Measurements from ENCODE around the gene NPAS3.

Gene NPAS3

DNA sequence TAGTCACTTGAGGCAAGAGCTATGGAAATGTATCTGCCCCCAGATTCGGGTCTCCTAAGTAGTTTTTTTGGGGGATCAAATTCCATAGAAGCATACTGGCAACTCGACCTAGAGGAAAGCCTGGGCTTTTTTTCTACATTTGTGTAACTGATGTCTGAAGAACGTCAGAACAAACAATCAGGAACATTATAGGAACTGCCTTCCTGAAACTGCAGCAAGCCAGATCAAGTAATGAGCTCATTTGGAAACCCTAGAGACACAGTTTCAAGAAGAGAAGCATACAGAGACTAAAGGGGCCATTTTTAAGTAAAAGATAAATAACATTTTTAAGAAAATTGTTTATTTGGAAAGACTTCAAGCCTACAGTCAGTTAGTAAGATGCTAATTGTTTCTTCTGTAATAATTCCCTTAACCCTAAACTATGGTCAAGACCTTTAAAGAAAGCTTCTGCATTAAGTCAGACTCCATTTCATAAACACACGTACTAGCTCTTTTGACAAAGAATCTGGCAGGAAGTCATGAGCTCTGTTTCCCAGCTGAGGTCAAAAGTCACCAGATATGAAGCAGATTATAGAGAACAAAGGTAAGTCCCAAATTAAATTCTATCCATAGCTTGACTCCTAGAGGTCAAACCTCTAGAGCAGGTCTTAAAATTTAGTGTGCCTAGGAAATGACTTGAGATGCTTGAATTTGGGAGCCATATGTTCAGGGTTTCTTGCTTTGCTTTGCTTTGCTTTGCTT, 899.4 kb downstream of the NPAS3 start:
- TF ChIP-seq CTCF (IDR thresholded peaks at IDR 0.05; ENCODE audit: low read depth, low read length, missing control alignments): no peak
- in situ Hi-C loops (cut with HindIII; ENCODE audit: low pct_ligation_motif_present, low sequenced_read_pairs): loop anchor here (25.0 kb wide), 1 partner anchor 249 kb away; no protein-coding TSS in a partner anchor
- Histone ChIP-seq H3K27ac (no peak overlapping the region), H3K36me3 (replicated peaks) (no peaks in the 10 kb centered on the region), H3K27me3 (replicated peaks) (no peaks in the 10 kb centered on the region), H3K4me3 (ENCODE audit: low read depth, low read length) (no peak overlapping the region)
- no peak for DNase-seq

- H3K27me3 ChIP-seq (replicated peaks): no peaks in the 10 kb centered on the region
- DNase-seq: peak; percentile 37
- in situ Hi-C loops (cut with HindIII; ENCODE audit: low pct_ligation_motif_present, low sequenced_read_pairs): loop anchor here (25.0 kb wide), 1 partner anchor 248 kb away; no protein-coding TSS in a partner anchor
- no peak overlapping the region for H3K4me3 ChIP-seq (ENCODE audit: low read depth, low read length)
- H3K27ac ChIP-seq: no peak overlapping the region
- no peaks in the 10 kb centered on the region for H3K36me3 ChIP-seq (replicated peaks)
- peak; percentile 87 for TF ChIP-seq CTCF (IDR thresholded peaks at IDR 0.05; ENCODE audit: low read depth, low read length, missing control alignments)
These were observed 900.8 kb downstream of the NPAS3 start for GRCh38 chr14:33839193-33840076.

- H3K36me3 ChIP-seq (replicated peaks): no peaks in the 10 kb centered on the region
- no peak for DNase-seq
- in situ Hi-C loops (cut with HindIII; ENCODE audit: low pct_ligation_motif_present, low sequenced_read_pairs): loop anchor here (25.0 kb wide), 1 partner anchor 247 kb away; no protein-coding TSS in a partner anchor
- TF ChIP-seq CTCF (IDR thresholded peaks at IDR 0.05; ENCODE audit: low read depth, low read length, missing control alignments): no peak
- H3K27ac ChIP-seq: no peak overlapping the region
- H3K4me3 ChIP-seq (ENCODE audit: low read depth, low read length): no peak overlapping the region
- H3K27me3 ChIP-seq (replicated peaks): no peaks in the 10 kb centered on the region
These were observed 902.1 kb downstream of the NPAS3 start for GRCh38 chr14:33840797-33841196.

GRCh38 chr14:33842299-33842698, 903.6 kb downstream of the NPAS3 start:
- DNase-seq: no peak
- H3K27ac ChIP-seq: no peak overlapping the region
- TF ChIP-seq CTCF (IDR thresholded peaks at IDR 0.05; ENCODE audit: low read depth, low read length, missing control alignments): no peak
- in situ Hi-C loops (cut with HindIII; ENCODE audit: low pct_ligation_motif_present, low sequenced_read_pairs): loop anchor here (25.0 kb wide), 1 partner anchor 245 kb away; no protein-coding TSS in a partner anchor
- H3K4me3 ChIP-seq (ENCODE audit: low read depth, low read length): no peak overlapping the region
- no peaks in the 10 kb centered on the region for H3K27me3 ChIP-seq (replicated peaks)
- no peaks in the 10 kb centered on the region for H3K36me3 ChIP-seq (replicated peaks)

- in situ Hi-C loops (cut with HindIII; ENCODE audit: low pct_ligation_motif_present, low sequenced_read_pairs): loop anchor here (25.0 kb wide), 1 partner anchor 243 kb away; no protein-coding TSS in a partner anchor
- Histone ChIP-seq H3K27ac (no peak overlapping the region), H3K4me3 (ENCODE audit: low read depth, low read length) (no peak overlapping the region), H3K27me3 (replicated peaks) (no peaks in the 10 kb centered on the region), H3K36me3 (replicated peaks) (no peaks in the 10 kb centered on the region)
- TF ChIP-seq CTCF (IDR thresholded peaks at IDR 0.05; ENCODE audit: low read depth, low read length, missing control alignments): no peak
- DNase-seq: no peak
These were observed 905.4 kb downstream of the NPAS3 start for GRCh38 chr14:33844118-33844517.
